WTC11 (cell line): ENCODE results near the gene USP47.

Source experiments
- E2F4 ChIP-seq: sonication (generic); formaldehyde crosslinking; IDR thresholded peaks from 2 replicates; pipeline ENCODE4 v1.8.1; 2022; ENCODE audit warnings: low read depth, mild to moderate bottlenecking, moderate library complexity, missing genetic modification reagents, borderline replicate concordance
- GTF2I ChIP-seq: fragments of 250-450 bp; sonication (Bioruptor Pico); conservative IDR thresholded peaks from 2 replicates; pipeline ENCODE4 v1.4.0; 2021; ENCODE audit warnings: mild to moderate bottlenecking
- JUN ChIP-seq: sonication (generic); formaldehyde crosslinking; IDR thresholded peaks from 2 replicates; pipeline ENCODE4 v1.8.0; 2023; ENCODE audit warnings: mild to moderate bottlenecking, missing genetic modification reagents
- MAX ChIP-seq: sonication (generic); formaldehyde crosslinking; IDR thresholded peaks from 2 replicates; pipeline ENCODE4 v1.8.0; 2022; ENCODE audit warnings: mild to moderate bottlenecking, missing genetic modification reagents
- NR2C2 ChIP-seq: sonication (generic); formaldehyde crosslinking; IDR thresholded peaks from 2 replicates; pipeline ENCODE4 v1.8.0; 2022; ENCODE audit warnings: mild to moderate bottlenecking, missing genetic modification reagents
- TF ChIP-seq, protein P1 (sequence below): fragments of 200-600 bp; IDR thresholded peaks from 2 replicates; pipeline ENCODE4 v1.8.0; 2022; ENCODE audit warnings: antibody characterized with exemption

- TF ChIP-seq E2F4 (CRISPR knock-in tag) (no peak), MAX (CRISPR knock-in tag) (no peak), GTF2I (no peak), NR2C2 (CRISPR knock-in tag) (no peak), JUN (CRISPR knock-in tag) (no peak)
- TF ChIP-seq, protein P1, sequence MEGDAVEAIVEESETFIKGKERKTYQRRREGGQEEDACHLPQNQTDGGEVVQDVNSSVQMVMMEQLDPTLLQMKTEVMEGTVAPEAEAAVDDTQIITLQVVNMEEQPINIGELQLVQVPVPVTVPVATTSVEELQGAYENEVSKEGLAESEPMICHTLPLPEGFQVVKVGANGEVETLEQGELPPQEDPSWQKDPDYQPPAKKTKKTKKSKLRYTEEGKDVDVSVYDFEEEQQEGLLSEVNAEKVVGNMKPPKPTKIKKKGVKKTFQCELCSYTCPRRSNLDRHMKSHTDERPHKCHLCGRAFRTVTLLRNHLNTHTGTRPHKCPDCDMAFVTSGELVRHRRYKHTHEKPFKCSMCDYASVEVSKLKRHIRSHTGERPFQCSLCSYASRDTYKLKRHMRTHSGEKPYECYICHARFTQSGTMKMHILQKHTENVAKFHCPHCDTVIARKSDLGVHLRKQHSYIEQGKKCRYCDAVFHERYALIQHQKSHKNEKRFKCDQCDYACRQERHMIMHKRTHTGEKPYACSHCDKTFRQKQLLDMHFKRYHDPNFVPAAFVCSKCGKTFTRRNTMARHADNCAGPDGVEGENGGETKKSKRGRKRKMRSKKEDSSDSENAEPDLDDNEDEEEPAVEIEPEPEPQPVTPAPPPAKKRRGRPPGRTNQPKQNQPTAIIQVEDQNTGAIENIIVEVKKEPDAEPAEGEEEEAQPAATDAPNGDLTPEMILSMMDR, result no peak
Measured at GRCh38 chr11:11822946-11823345, 18.8 kb upstream of the USP47 start.
